Gastroesophageal sphincter (tissue), 4 donors: Measurements from ENCODE around the gene PDF. TPM values are rescaled to one million over a fixed set of nuclear protein-coding genes. Genes with fewer than 3 reads are reported as not detected.

Experiments used
- ATAC-seq: fragments of 150-250 bp; one replicate; pipeline ENCODE4 v1.9.1; 2016; ENCODE audit warnings: mild to moderate bottlenecking, moderate library complexity
- H3K27ac ChIP-seq, 4 donors: fragments of 200-600 bp; sonication (generic) in 3 of 4; 1 replicate in 3 of 4; 2 replicates in 1 of 4; pipeline ENCODE4 v1.5.1; 2016 to 2019
- H3K27me3 ChIP-seq: fragments of 200-600 bp; sonication (generic); one replicate; pipeline ENCODE4 v1.5.1; 2019
- H3K36me3 ChIP-seq, 2 donors: fragments of 200-600 bp; sonication (generic); one replicate each; pipeline ENCODE4 v1.5.1; 2019; ENCODE audit warnings: control low read depth in 1 of 2
- H3K4me1 ChIP-seq, 3 donors: fragments of 200-600 bp; sonication (generic); 1 replicate in 2 of 3; 2 replicates in 1 of 3; pipeline ENCODE4 v1.5.1; 2016 to 2019; ENCODE audit warnings: control low read depth in 2 of 3
- H3K4me3 ChIP-seq, 2 donors: fragments of 200-600 bp; sonication (generic); one replicate each; pipeline ENCODE4 v1.5.1; 2019; ENCODE audit warnings: mild to moderate bottlenecking in 1 of 2, moderate library complexity in 1 of 2
- H3K9me3 ChIP-seq, 3 donors: fragments of 200-600 bp; sonication (generic); one replicate each; pipeline ENCODE4 v1.5.1; 2017 to 2019; ENCODE audit warnings: control low read depth in 2 of 3
- CTCF ChIP-seq, 4 experiments: fragments of 200-600 bp in 2 of 4; fragments of 450-650 bp in 2 of 4; sonication (generic) in 1 of 4; IDR thresholded peaks; one replicate each; pipeline ENCODE4 v1.5.1; 2017 to 2019; ENCODE audit warnings: antibody characterized with exemption in 4 of 4, mild to moderate bottlenecking in 2 of 4, moderate library complexity in 2 of 4
- EP300 ChIP-seq: sonication (generic); formaldehyde crosslinking; IDR thresholded peaks from one replicate; pipeline ENCODE4 v1.6.1; 2017; ENCODE audit warnings: antibody characterized with exemption, mild to moderate bottlenecking
- POLR2A ChIP-seq, 2 donors: fragments of 450-650 bp; IDR thresholded peaks; one replicate each; pipeline ENCODE4 v1.6.1; 2017; ENCODE audit warnings: antibody characterized with exemption in 2 of 2, mild to moderate bottlenecking in 2 of 2, moderate library complexity in 1 of 2
- POLR2AphosphoS5 ChIP-seq: sonication (generic); formaldehyde crosslinking; IDR thresholded peaks from one replicate; pipeline ENCODE4 v1.6.1; 2017; ENCODE audit warnings: antibody characterized with exemption
- WGBS, 2 donors: methylation state at CpG; one replicate each; pipeline ENCODE4 v1.1.5; 2018; ENCODE audit warnings: low coverage in 1 of 2; 5-methylcytosine and 5-hydroxymethylcytosine counted together
- total RNA-seq, 4 donors: library from RNA; depleted of rRNA; stranded (reverse); fragments of >200 nt; gene quantifications; one replicate each; pipeline ENCODE4 v1.1.0, GENCODE V29; 2016

PDF gene
- total RNA-seq, 4 donors from 2014 or later, result 0.49 to 16.0 (median 13.7) TPM

GRCh38 chr16:69322343-69322742 lies 8.0 kb downstream of the PDF start:
- Histone ChIP-seq H3K27ac (no peak overlapping the region), H3K4me3 (no peak overlapping the region), H3K36me3 (peaks cover 0 to 100% of the 10 kb centered on the region in 2 donors), H3K4me1 (peaks cover 0 to 31% (median 2%) of the 10 kb centered on the region in 3 donors), H3K27me3 (no peaks in the 10 kb centered on the region), H3K9me3 (no peaks in the 10 kb centered on the region)
- ATAC-seq, result no peak
- TF ChIP-seq POLR2A (IDR thresholded peaks at IDR 0.05) (no peak), CTCF (IDR thresholded peaks at IDR 0.05) (no peak)
- 77 to 81% methylated on average over 3 to 4 of the region's 7 CpGs for WGBS, 2 donors

DNA sequence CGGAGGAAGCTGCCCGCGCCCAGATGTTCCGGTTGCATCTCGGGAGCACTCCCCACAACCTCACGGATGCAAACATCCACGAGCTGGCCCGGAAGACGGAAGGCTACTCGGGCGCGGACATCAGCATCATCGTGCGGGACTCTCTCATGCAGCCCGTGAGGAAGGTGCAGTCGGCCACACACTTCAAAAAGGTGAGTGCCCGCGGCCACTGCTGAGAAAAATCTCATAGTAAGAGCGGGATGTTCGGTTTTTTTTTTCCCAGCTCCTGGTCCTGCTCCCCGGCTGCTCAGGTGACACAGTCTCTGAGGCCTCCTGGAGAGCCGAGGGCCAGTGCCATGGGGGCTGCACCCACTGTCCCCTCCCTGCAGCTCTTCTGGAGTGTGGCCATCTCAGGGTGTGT lies 9.3 kb downstream of the PDF start:
- H3K27me3 ChIP-seq, result no peaks in the 10 kb centered on the region
- ATAC-seq, result no peak
- peaks cover 0 to 100% of the 10 kb centered on the region in 2 donors for H3K36me3 ChIP-seq
- H3K27ac ChIP-seq, result no peak overlapping the region
- 89% methylated on average over 17 of the region's 22 CpGs; no CpG with 5 or more reads in 1 of the 2 donors for WGBS, 2 donors
- TF ChIP-seq POLR2AphosphoS5, result no peak
- TF ChIP-seq EP300, result no peak
- no peak for TF ChIP-seq POLR2A (IDR thresholded peaks at IDR 0.05)
- TF ChIP-seq CTCF (IDR thresholded peaks at IDR 0.05), result no peak
- H3K4me3 ChIP-seq, result no peak overlapping the region
- H3K9me3 ChIP-seq, result no peaks in the 10 kb centered on the region
- peaks cover 0 to 18% (median 0%) of the 10 kb centered on the region in 3 donors for H3K4me1 ChIP-seq

DNA sequence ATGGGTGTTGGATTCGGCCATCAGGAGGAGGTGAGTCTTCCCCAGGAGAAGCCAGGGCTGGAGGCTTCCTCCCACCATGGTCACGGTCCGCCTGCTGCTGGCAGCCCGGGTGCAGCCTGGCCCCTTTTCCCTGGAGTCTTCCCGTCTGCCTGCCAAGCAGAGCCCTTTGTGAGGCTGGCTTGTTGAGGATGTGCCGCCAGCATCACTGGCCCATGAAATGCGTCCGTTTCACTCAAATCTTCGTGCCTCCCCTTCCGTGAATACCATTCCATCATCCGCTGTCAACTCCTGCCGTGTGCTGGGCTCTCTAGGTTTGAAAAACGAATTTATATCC lies 9.7 kb downstream of the PDF start:
- ATAC-seq, result no peak
- Histone ChIP-seq H3K36me3 (peaks cover 0 to 100% of the 10 kb centered on the region in 2 donors), H3K27ac (no peak overlapping the region), H3K4me1 (peaks cover 0 to 15% (median 0%) of the 10 kb centered on the region in 3 donors), H3K27me3 (no peaks in the 10 kb centered on the region), H3K4me3 (no peak overlapping the region), H3K9me3 (no peaks in the 10 kb centered on the region)
- 80% methylated on average over 7 of the region's 13 CpGs; no CpG with 5 or more reads in 1 of the 2 donors for WGBS, 2 donors
- no peak for TF ChIP-seq POLR2AphosphoS5

DNA sequence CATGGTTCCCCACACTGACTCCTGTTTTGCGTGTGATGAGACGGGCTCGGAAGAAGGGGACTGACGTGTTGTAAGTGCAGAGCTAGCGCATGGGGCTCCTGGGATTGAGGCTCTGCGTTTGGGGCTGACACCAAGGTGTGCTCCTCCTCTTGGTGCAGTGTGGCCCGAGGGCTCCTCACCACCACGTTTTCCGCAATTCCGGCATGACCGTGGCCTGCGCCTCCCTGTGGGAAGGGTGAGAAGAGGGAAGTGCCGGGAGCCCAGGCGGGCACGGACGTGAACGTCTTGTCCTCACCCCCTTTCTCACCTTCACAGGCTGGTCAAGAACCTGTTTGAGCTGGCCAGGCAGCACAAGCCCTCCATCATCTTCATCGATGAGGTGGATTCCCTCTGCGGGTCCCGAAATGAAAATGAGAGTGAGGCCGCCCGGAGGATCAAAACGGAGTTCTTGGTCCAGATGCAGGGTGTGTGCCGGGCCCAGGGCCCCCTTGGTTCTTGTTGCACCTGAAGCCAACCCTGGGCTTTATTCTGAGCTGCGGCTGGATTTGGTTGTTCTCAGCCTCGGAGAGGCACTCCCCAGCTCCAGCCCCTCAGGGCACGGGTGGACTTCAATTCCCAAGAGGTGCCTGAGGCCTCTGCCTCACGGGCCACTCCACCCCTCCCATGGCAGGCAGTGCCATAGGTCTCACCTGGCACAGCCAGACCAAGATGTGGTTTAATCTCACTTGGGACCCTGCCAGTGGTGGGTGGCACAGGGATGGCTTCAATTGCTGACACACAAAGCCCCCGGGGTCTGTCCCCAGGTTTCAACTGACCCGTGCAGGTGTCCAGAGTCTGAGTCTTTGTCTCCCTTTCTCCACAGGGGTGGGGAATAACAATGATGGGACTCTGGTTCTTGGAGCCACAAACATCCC lies 10.3 kb downstream of the PDF start:
- no peak for ATAC-seq

DNA sequence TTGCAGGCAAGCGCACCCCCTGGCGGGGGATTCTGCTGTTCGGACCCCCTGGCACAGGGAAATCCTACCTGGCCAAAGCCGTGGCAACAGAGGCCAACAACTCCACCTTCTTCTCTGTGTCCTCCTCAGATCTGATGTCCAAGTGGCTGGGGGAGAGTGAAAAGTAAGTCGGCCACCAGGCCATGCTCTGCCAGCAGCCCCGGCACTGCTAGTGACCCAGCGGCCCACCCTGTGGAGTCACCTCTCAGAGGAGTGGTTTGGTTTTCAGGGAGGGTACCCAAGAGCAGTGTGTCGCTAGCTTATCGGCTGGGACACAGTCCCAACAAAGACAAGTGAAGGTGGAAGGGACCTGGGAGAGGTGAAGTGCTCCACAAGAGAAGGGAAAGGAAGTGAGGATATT lies 11.0 kb downstream of the PDF start:
- Histone ChIP-seq H3K4me1 (peaks cover 0 to 18% (median 0%) of the 10 kb centered on the region in 3 donors), H3K4me3 (no peak overlapping the region), H3K27me3 (no peaks in the 10 kb centered on the region), H3K9me3 (no peaks in the 10 kb centered on the region), H3K36me3 (peaks cover 0 to 100% of the 10 kb centered on the region in 2 donors), H3K27ac (no peak overlapping the region)
- no peak for ATAC-seq
- 74 to 80% methylated on average over 1 to 3 of the region's 9 CpGs for WGBS, 2 donors
- TF ChIP-seq CTCF (IDR thresholded peaks at IDR 0.05) (no peak), POLR2A (IDR thresholded peaks at IDR 0.05) (no peak), POLR2AphosphoS5 (no peak), EP300 (no peak)

More for the DNA sequence above, 10.3 kb downstream of the PDF start:
- 80 to 82% methylated on average over 6 to 12 of the region's 30 CpGs for WGBS, 2 donors
- TF ChIP-seq CTCF (IDR thresholded peaks at IDR 0.05), result no peak
- TF ChIP-seq EP300, result no peak
- no peak for TF ChIP-seq POLR2A (IDR thresholded peaks at IDR 0.05)
- no peak for TF ChIP-seq POLR2AphosphoS5
- H3K4me3 ChIP-seq, result no peak overlapping the region
- H3K4me1 ChIP-seq, result peaks cover 0 to 18% (median 0%) of the 10 kb centered on the region in 3 donors
- no peaks in the 10 kb centered on the region for H3K9me3 ChIP-seq
- H3K36me3 ChIP-seq, result peaks cover 0 to 100% of the 10 kb centered on the region in 2 donors
- no peaks in the 10 kb centered on the region for H3K27me3 ChIP-seq
- H3K27ac ChIP-seq, result no peak overlapping the region
